Activated T-helper 1 cell treated with anti-CD3 and anti-CD28 coated beads, Interleukin-12 subunit alpha, Interleukin-12 subunit beta, Interleukin-2, Interleukin-4 antibody, amounts not matched to agents 30 ng/mL and 10 ng/mL and 1 ng/mL, durations not matched to agents 14 hours and 24 hours and 36 hours (primary cell): ENCODE results near the gene DYNC1H1. TPM values are rescaled to one million over a fixed set of nuclear protein-coding genes. Genes with fewer than 3 reads are reported as not detected.

Experiments used
- DNase-seq: peaks from one replicate; pipeline ENCODE4 v3.0.0; 2021; ENCODE audit warnings: low spot score
- H3K27ac Mint-ChIP-seq: one replicate; pipeline ENCODE4 v1.8.0; 2021; ENCODE audit warnings: mild to moderate bottlenecking, mixed read lengths
- H3K27me3 Mint-ChIP-seq: one replicate; pipeline ENCODE4 v1.8.0; 2022; ENCODE audit warnings: mild to moderate bottlenecking, moderate library complexity, mixed read lengths; ENCODE audit not compliant: insufficient read depth
- H3K36me3 Mint-ChIP-seq: one replicate; pipeline ENCODE4 v1.8.0; 2021; ENCODE audit warnings: low read depth, mixed read lengths
- H3K4me1 Mint-ChIP-seq: one replicate; pipeline ENCODE4 v1.8.0; 2021; ENCODE audit warnings: low read depth, mixed read lengths
- H3K4me3 Mint-ChIP-seq: one replicate; pipeline ENCODE4 v1.8.0; 2021; ENCODE audit warnings: mild to moderate bottlenecking, moderate library complexity, mixed read lengths
- H3K9me3 Mint-ChIP-seq: one replicate; pipeline ENCODE4 v1.8.0; 2021; ENCODE audit warnings: mixed read lengths
- intact Hi-C: fragments of 100-400 bp; cut with micrococcal nuclease; formaldehyde crosslinking; loops from one replicate; pipeline ENCODE4 v1.15.1; 2024
- total RNA-seq: library from RNA; stranded (reverse); gene quantifications from 2 replicates; pipeline ENCODE4 v1.2.3, GENCODE V29; 2022

Gene DYNC1H1
- total RNA-seq, 1 donor from 2014 or later = 241 TPM

DNA sequence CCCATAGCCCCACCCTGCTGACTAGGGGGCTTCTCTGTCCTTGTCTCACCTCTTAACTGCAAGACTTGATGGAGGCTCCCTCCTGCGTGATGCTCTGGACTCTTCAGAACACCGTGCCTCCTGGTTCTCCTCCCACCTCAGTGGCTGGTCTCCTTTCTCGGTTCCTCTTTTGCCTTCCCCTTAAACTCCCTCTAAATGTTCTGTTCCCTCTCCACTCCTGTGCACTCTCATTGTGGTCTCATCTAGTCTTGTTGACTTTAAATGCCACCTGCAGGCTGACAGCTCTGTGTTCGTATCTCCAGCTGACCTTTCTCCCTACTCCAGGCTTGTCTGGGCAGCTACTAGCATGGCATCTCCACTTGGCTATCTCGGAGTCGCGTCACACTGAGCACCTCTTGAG is 28.3 kb downstream of the DYNC1H1 start:
- no peak overlapping the region for H3K4me3 Mint-ChIP-seq
- intact Hi-C loops = no loop called here
- H3K36me3 Mint-ChIP-seq = peaks cover 72% of the 10 kb centered on the region
- H3K27ac Mint-ChIP-seq = peak overlapping the region; percentile 65
- H3K27me3 Mint-ChIP-seq = no peaks in the 10 kb centered on the region
- H3K9me3 Mint-ChIP-seq = no peaks in the 10 kb centered on the region
- peaks cover 26% of the 10 kb centered on the region for H3K4me1 Mint-ChIP-seq
- no peak for DNase-seq

DNA sequence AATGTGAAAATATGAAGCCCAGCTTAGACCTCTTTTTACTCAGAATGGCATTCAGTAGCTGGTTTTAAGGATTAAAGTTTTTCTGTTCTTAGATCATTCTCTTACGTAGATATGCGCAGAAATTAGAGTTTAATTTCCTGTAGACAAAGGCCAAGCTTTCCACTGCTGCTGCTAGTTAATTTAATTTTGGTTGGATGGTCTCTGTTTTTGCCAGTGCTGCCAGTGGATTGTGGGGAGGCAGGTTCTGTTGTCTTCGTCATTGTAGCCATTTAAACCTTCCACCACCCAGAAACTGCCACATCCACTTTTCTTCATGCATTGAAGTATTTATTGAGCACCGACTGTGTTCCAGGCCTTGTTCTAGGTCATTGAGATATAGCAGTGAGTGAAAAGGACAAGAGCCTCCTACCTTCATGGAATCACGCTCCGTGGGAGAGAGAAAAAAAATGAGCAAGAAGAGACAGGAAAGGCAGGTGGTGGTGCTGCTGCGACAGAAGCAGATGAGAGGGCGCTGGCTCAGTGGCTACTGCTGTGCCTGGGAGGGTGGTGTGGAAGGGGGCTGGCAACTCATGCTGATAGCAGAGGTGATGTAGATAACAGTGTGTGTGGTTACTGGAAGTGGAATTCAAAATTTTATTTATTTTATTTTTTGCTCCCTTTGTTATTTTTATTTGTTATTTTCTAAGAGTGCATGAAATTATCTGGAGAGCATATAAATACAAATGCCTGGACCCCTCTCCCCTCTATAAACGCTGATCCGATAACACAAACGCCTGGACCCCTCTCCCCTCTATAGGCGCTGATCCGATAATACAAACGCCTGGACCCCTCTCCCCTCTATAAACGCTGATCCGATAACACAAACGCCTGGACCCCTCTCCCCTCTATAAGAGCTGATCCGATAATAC is 33.3 kb downstream of the DYNC1H1 start:
- no peaks in the 10 kb centered on the region for H3K27me3 Mint-ChIP-seq
- peaks cover 3% of the 10 kb centered on the region for H3K4me1 Mint-ChIP-seq
- no peaks in the 10 kb centered on the region for H3K9me3 Mint-ChIP-seq
- H3K36me3 Mint-ChIP-seq = peaks cover 63% of the 10 kb centered on the region
- H3K27ac Mint-ChIP-seq = peak overlapping the region; percentile 29
- intact Hi-C loops = no loop called here
- no peak for DNase-seq
- no peak overlapping the region for H3K4me3 Mint-ChIP-seq

DNA sequence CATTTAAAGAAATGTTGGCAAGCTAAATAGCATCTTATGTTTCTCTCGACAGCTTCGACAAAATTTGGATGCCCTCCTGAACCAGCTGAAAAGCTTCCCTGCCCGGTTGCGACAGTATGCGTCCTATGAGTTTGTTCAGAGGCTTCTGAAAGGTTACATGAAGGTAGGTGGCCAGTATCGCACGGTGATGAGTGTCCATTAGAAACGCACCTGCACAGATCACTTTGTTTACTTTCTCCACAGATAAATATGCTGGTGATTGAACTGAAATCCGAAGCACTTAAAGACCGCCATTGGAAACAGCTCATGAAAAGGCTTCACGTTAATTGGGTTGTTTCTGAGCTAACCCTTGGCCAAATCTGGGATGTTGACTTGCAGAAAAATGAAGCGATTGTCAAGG is 36.5 kb downstream of the DYNC1H1 start:
- H3K27me3 Mint-ChIP-seq = no peaks in the 10 kb centered on the region

DNA sequence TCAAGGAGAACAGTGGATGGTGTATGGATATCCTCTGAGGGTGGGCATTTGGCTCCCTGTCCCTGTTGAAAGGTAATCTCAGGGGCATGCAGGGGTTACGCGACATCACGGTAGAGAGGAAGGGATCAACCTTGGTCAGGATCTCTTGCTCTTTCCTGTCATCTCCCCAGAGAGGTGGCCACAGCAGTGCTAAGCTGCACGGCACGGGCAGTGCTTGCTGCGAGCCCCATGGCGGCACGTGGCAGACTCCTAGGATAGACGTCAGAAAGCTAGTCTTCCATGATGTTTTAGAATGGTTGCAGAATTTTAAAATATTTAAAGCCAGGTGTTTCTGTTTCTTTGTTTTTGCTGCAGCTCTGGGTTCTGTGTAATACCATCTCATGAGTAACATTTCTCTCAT is 41.0 kb downstream of the DYNC1H1 start:
- H3K36me3 Mint-ChIP-seq = peaks cover 47% of the 10 kb centered on the region
- no peak for DNase-seq
- no peaks in the 10 kb centered on the region for H3K27me3 Mint-ChIP-seq
- H3K9me3 Mint-ChIP-seq = no peaks in the 10 kb centered on the region
- H3K27ac Mint-ChIP-seq = no peak overlapping the region
- H3K4me1 Mint-ChIP-seq = no peaks in the 10 kb centered on the region
- intact Hi-C loops = no loop called here
- no peak overlapping the region for H3K4me3 Mint-ChIP-seq

More for the DNA sequence above, 36.5 kb downstream of the DYNC1H1 start:
- Mint-ChIP-seq H3K9me3 (no peaks in the 10 kb centered on the region), H3K27ac (no peak overlapping the region), H3K4me1 (no peaks in the 10 kb centered on the region), H3K36me3 (peaks cover 44% of the 10 kb centered on the region), H3K4me3 (no peak overlapping the region)
- intact Hi-C loops = no loop called here
- no peak for DNase-seq

DNA sequence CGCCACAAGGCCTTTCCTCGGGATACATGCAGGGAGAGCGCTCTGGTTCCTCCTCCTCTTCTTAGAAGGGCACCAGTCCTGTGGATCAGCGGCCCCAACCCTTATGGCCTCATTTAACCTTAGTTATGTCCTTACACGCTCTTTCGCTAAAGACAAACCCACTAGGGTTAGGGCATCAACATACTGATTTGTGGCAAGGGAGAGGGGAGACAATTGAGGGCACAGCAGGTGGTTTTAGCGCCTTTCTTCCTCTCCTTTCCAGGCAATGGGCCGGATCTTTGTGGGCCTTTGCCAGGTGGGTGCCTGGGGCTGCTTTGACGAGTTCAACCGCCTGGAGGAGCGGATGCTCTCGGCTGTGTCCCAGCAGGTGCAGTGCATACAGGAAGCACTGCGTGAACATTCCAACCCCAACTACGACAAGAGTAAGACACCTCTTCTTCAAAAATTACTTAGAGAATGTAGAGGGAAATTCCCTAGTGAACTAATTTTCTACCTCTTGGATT is 43.6 kb downstream of the DYNC1H1 start:
- DNase-seq = no peak
- Mint-ChIP-seq H3K9me3 (no peaks in the 10 kb centered on the region), H3K27ac (no peak overlapping the region), H3K36me3 (peaks cover 55% of the 10 kb centered on the region), H3K4me3 (no peak overlapping the region), H3K4me1 (no peaks in the 10 kb centered on the region), H3K27me3 (no peaks in the 10 kb centered on the region)
- intact Hi-C loops = no loop called here

DNA sequence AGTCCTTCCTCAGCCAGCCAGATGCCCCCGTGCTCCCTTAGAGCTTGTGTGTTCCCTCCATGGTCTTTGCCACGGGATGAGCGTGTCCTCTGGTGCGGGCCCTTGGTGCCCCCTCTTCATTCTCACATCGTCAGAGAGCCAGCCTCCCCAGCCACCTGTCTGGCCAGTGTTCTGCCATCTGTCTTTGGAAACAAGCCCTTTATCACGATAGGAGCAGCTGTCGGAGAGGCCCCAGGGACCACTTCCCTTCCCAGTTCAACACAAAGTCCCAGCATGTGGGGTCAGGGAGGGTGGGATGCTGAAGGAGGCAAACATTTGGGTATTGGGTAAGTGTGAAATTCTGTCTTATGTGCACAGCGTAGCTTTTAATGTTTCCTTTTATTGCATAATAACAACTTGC is 44.5 kb downstream of the DYNC1H1 start:
- Mint-ChIP-seq H3K4me1 (no peaks in the 10 kb centered on the region), H3K9me3 (no peaks in the 10 kb centered on the region), H3K4me3 (no peak overlapping the region), H3K36me3 (peaks cover 63% of the 10 kb centered on the region), H3K27ac (no peak overlapping the region), H3K27me3 (no peaks in the 10 kb centered on the region)
- DNase-seq = no peak
- intact Hi-C loops = no loop called here

DNA sequence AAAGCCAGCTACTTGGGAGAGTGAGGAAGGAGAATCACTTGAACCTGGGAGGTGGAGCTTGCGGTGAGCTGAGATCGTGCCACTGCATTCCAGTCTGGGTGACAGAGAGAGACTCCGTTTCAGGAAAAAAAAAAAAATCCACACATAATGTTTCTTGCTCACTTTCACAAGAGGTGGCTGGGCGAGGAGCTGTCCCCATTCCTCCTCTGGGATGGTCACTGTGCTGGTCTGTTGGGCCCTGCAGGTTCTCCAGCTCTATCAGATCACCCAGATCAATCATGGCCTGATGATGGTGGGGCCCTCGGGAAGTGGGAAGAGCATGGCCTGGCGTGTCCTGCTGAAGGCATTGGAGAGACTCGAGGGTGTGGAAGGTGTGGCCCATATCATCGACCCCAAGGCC is 47.3 kb downstream of the DYNC1H1 start:
- Mint-ChIP-seq H3K36me3 (peaks cover 75% of the 10 kb centered on the region), H3K9me3 (no peaks in the 10 kb centered on the region), H3K27me3 (no peaks in the 10 kb centered on the region), H3K27ac (no peak overlapping the region), H3K4me1 (no peaks in the 10 kb centered on the region), H3K4me3 (no peak overlapping the region)
- no peak for DNase-seq
- intact Hi-C loops = no loop called here

DNA sequence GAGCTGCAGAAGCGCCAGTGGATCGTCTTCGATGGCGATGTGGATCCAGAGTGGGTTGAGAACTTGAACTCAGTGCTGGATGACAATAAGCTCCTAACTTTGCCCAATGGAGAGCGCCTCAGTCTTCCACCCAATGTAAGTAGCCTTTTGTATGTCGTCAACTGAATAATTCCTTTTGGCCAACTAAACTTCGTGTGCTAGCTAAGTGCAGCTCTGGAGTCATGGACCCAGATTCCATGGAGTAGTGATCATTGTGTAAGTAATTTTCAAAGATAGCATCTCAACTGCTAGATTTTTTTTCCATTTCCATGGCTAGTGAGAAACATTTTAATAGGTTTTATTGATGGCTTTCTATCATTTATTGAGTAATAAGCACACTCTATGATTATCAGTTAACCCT is 48.0 kb downstream of the DYNC1H1 start:
- intact Hi-C loops = no loop called here
- Mint-ChIP-seq H3K27me3 (no peaks in the 10 kb centered on the region), H3K9me3 (no peaks in the 10 kb centered on the region), H3K27ac (no peak overlapping the region), H3K36me3 (peaks cover 77% of the 10 kb centered on the region), H3K4me1 (no peaks in the 10 kb centered on the region), H3K4me3 (no peak overlapping the region)
- no peak for DNase-seq

DNA sequence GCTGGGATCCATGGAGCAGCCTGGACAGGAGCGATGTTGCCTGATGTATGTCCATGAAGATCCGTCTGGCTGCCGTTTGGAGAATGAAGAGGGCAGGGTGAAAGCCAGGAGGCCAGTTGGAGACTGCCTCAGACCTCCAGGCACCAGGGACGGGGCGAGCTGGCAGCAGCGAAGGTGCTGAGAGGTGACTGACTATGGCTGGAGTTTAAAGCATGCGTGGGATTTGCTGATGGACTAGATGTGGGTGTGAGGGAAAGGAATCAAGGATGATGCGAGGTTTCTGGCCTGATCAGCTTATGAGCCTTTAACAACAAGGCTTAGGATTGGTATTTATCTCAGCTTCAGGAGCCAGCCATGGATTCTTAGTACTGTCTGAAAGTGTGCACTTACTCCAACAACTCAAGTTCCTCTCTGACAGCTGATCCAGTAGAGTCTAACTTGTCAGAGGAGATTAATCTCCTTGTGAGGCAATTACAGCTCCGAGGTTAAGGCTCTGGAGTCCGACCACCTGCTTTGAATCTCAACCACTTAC is 49.4 kb downstream of the DYNC1H1 start:
- no peak for DNase-seq
- intact Hi-C loops = no loop called here
- peaks cover 80% of the 10 kb centered on the region for H3K36me3 Mint-ChIP-seq
- H3K27ac Mint-ChIP-seq = peak overlapping the region; percentile 40
- no peaks in the 10 kb centered on the region for H3K27me3 Mint-ChIP-seq
- H3K4me1 Mint-ChIP-seq = no peaks in the 10 kb centered on the region
- no peak overlapping the region for H3K4me3 Mint-ChIP-seq
- H3K9me3 Mint-ChIP-seq = no peaks in the 10 kb centered on the region

DNA sequence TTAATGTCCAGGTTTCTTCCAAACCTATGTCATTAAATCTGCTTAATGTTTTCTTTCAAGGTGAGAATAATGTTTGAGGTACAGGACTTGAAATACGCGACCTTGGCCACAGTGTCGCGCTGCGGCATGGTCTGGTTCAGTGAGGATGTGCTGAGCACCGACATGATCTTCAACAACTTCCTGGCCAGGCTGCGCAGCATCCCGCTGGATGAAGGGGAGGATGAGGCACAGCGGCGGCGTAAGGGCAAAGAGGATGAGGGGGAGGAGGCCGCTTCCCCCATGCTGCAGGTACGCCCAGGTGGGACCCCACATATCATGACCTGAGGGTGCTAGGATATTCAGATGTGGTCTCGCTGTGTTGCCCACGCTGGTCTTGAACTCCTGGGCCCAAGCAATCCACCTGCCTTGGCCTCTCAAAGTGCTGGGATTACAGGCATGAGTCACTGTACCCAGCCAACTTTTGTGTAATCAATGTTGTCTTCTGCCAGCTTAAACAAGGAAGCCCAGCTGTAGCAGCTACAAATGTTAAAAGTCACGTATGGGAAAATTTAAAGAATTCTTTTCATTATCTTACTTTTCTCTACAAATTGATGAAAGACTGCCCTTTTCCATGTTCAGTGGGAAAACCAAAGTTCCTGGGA is 50.8 kb downstream of the DYNC1H1 start:
- Mint-ChIP-seq H3K4me1 (peaks cover 8% of the 10 kb centered on the region), H3K9me3 (no peaks in the 10 kb centered on the region), H3K4me3 (no peak overlapping the region), H3K27me3 (no peaks in the 10 kb centered on the region), H3K27ac (no peak overlapping the region), H3K36me3 (peaks cover 77% of the 10 kb centered on the region)
- intact Hi-C loops = no loop called here
- DNase-seq = no peak

DNA sequence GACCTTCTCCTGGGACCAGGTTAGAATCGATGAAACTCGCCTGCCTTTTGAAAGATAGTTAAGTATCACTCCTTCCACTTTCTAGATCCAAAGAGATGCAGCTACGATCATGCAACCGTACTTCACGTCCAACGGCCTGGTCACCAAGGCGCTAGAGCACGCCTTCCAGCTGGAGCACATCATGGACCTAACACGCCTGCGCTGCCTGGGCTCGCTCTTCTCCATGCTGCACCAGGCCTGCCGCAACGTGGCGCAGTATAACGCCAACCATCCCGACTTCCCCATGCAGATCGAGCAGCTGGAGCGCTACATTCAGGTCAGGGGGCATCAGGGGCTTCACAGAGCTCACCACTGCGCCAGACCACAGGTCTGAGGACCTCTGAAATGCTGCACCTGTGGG is 51.4 kb downstream of the DYNC1H1 start:
- Mint-ChIP-seq H3K27ac (peak overlapping the region; percentile 34), H3K9me3 (no peaks in the 10 kb centered on the region), H3K36me3 (peaks cover 76% of the 10 kb centered on the region), H3K4me1 (peaks cover 14% of the 10 kb centered on the region), H3K4me3 (no peak overlapping the region), H3K27me3 (no peaks in the 10 kb centered on the region)
- DNase-seq = no peak
- intact Hi-C loops = no loop called here

DNA sequence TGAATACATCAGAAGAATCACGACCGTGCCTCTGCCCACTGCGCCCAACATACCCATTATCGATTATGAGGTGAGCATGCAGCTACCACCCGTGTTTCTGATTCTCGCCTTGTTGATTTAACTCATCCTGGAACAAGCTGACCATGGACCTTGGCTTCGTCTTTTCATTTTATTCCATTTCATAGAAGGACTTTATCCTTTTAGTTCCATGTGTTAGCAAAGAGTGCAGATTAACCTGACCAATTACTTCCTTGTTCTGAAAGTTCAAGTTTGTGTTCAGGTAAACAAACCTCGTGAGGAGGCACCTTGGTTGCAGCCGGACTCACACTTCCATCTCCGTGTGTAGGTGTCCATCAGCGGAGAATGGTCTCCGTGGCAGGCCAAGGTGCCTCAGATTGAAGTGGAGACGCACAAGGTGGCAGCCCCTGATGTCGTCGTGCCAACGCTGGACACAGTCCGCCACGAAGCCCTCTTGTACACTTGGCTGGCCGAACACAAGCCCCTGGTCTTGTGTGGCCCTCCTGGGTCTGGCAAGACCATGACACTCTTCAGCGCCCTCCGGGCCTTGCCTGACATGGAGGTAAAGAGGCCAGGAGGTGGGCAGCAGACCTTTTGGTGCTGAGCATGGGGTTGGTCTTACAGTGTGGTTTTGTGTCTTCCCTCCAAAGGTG is 52.2 kb downstream of the DYNC1H1 start:
- Mint-ChIP-seq H3K4me1 (peaks cover 20% of the 10 kb centered on the region), H3K9me3 (no peaks in the 10 kb centered on the region), H3K27ac (no peak overlapping the region), H3K27me3 (no peaks in the 10 kb centered on the region), H3K36me3 (peaks cover 76% of the 10 kb centered on the region), H3K4me3 (no peak overlapping the region)
- no peak for DNase-seq
- intact Hi-C loops = no loop called here

DNA sequence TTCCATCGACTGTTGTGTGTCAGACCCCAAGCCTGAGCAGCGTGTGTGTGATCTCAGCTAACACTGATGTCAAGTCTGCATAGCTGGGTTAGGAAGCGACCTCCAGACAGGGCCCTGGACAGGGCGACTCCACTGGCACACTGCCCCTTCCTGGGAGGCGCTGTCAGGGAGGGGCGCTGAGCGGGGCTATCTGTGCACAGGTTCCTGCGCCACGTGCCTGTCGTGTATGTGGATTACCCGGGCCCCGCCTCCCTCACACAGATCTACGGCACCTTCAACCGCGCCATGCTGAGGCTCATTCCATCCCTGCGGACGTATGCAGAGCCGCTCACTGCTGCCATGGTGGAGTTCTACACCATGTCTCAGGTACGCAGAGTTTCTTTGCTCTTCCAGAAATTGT is 53.9 kb downstream of the DYNC1H1 start:
- intact Hi-C loops = no loop called here
- DNase-seq = no peak
- peaks cover 68% of the 10 kb centered on the region for H3K36me3 Mint-ChIP-seq
- peaks cover 20% of the 10 kb centered on the region for H3K4me1 Mint-ChIP-seq
- H3K27ac Mint-ChIP-seq = peak overlapping the region; percentile 18
- H3K4me3 Mint-ChIP-seq = no peak overlapping the region
- no peaks in the 10 kb centered on the region for H3K9me3 Mint-ChIP-seq
- no peaks in the 10 kb centered on the region for H3K27me3 Mint-ChIP-seq
